ENCODE data around the gene FRMD4A. TPM values are rescaled to one million over a fixed set of nuclear protein-coding genes. Genes with fewer than 3 reads are reported as not detected.

FRMD4A gene
- polyA plus RNA-seq, 1 of the 3 experiments (the other 2 are of a cell fraction): 37.7 TPM

DNA sequence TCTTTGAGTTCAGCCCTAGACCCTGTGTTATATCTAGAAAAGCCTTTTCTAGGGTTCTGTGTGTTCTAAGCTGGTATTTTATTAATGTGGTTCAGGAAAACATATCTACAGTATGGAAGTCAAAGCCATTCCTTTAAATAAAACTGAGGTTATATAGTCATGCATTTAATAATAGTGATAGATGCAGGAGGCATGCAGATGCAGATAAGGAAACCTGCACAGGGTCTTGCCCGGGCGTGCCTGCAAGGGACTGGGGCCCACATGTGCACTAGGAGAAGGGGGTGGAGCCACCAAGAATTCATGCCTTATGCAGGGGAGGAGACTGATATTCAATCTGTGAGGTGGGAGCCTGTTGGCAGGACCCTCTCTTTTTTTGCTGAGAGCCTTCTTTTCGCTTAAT is 572.4 kb downstream of the FRMD4A start:
- peaks cover 3% of the 10 kb centered on the region; the same call in 1 of the 2 replicates for H3K79me2 ChIP-seq (ENCODE audit: insufficient read depth)
- CTCF ChIA-PET: no interaction called here
- no peak overlapping the region for H3K9ac ChIP-seq
- H2AFZ ChIP-seq (ENCODE audit: low read depth): no peak overlapping the region
- H3K27ac ChIP-seq (ENCODE audit: low read depth in 2 of 2, low read length in 1 of 2): peak overlapping the region; percentile 69 to 94
- H3K9me2 ChIP-seq: no peaks in the 10 kb centered on the region
- no peak overlapping the region for H3K4me3 ChIP-seq (ENCODE audit: low read depth in 2 of 2, low read length in 1 of 2)
- no peaks in the 10 kb centered on the region for H4K20me1 ChIP-seq (ENCODE audit: insufficient read depth)
- H3F3A ChIP-seq (replicated peaks; ENCODE audit: insufficient read depth): peaks cover 7% of the 10 kb centered on the region
- WGBS (ENCODE audit: low lambda C conversion rate): 81% methylated on average over 3 of the region's 3 CpGs
- peaks cover 3 to 43% of the 10 kb centered on the region in 2 experiments for H3K36me3 ChIP-seq (replicated peaks in 1 of 2; ENCODE audit: control insufficient read depth in 1 of 2, insufficient read depth in 2 of 2, low read length in 1 of 2)
- no peaks in the 10 kb centered on the region for H3K9me3 ChIP-seq
- no peak overlapping the region for H3K4me2 ChIP-seq
- H3K4me1 ChIP-seq (ENCODE audit: control insufficient read depth in 1 of 2, insufficient read depth in 2 of 2, low read depth in 1 of 2, low read length in 1 of 2): peaks cover 11 to 31% of the 10 kb centered on the region in 2 experiments; a peak in 3 of 4 replicates
- POLR2A ChIA-PET: no interaction called here
- H3K27me3 ChIP-seq (ENCODE audit: insufficient read depth): no peaks in the 10 kb centered on the region
- peak; percentile 33 for DNase-seq
- TF ChIP-seq RAD21 (IDR thresholded peaks at IDR 0.05; ENCODE audit: low read length) (no peak), CHD2 (IDR thresholded peaks at IDR 0.05; ENCODE audit: low read length, partially characterized antibody) (no peak), MEF2A (IDR thresholded peaks at IDR 0.05; ENCODE audit: borderline replicate concordance, low read depth) (no peak), FOSL2 (IDR thresholded peaks at IDR 0.05; ENCODE audit: borderline replicate concordance, low read depth) (peak; percentile 34; the same call in 1 of the 2 replicates), MXI1 (IDR thresholded peaks at IDR 0.05; ENCODE audit: low read depth, low read length) (no peak), FOXM1 (IDR thresholded peaks at IDR 0.05; ENCODE audit: low read depth) (no peak), RXRA (IDR thresholded peaks at IDR 0.05; ENCODE audit: borderline replicate concordance, low read depth) (no peak), TEAD4 (IDR thresholded peaks at IDR 0.05; ENCODE audit: borderline replicate concordance, insufficient read depth) (0 out of 2 replicates have a peak, but pooled peaks have one; percentile 21), FOXJ3 (CRISPR knock-in tag; IDR thresholded peaks at IDR 0.05) (no peak), GABPA (IDR thresholded peaks at IDR 0.05; ENCODE audit: low read depth) (no peak), SIN3A (IDR thresholded peaks at IDR 0.05; ENCODE audit: borderline replicate concordance, low read depth, low read length) (no peak), POLR2AphosphoS5 (IDR thresholded peaks at IDR 0.05; ENCODE audit: low read depth, low read length) (0 out of 2 replicates have a peak, but pooled peaks have one; percentile 19), SMC3 (IDR thresholded peaks at IDR 0.05; ENCODE audit: low read depth, low read length) (no peak), TCF12 (IDR thresholded peaks at IDR 0.05) (peak; percentile 82), RFX5 (IDR thresholded peaks at IDR 0.05; ENCODE audit: low read length) (no peak), EP300 (IDR thresholded peaks at IDR 0.05; ENCODE audit: borderline replicate concordance in 1 of 2, low read depth in 1 of 2, low read length in 1 of 2) (peak in 1 of 2 experiments; percentile 68; a peak in 1 of 4 replicates), GATA2 (CRISPR knock-in tag; IDR thresholded peaks at IDR 0.05) (peak; percentile 52), TAF1 (IDR thresholded peaks at IDR 0.05; ENCODE audit: borderline replicate concordance, low read depth, low read length) (no peak)
- TF ChIP-seq, protein P1, sequence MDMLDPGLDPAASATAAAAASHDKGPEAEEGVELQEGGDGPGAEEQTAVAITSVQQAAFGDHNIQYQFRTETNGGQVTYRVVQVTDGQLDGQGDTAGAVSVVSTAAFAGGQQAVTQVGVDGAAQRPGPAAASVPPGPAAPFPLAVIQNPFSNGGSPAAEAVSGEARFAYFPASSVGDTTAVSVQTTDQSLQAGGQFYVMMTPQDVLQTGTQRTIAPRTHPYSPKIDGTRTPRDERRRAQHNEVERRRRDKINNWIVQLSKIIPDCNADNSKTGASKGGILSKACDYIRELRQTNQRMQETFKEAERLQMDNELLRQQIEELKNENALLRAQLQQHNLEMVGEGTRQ (IDR thresholded peaks at IDR 0.05; ENCODE audit: borderline replicate concordance, low read depth, low read length): no peak
- TF ChIP-seq, protein P2, sequence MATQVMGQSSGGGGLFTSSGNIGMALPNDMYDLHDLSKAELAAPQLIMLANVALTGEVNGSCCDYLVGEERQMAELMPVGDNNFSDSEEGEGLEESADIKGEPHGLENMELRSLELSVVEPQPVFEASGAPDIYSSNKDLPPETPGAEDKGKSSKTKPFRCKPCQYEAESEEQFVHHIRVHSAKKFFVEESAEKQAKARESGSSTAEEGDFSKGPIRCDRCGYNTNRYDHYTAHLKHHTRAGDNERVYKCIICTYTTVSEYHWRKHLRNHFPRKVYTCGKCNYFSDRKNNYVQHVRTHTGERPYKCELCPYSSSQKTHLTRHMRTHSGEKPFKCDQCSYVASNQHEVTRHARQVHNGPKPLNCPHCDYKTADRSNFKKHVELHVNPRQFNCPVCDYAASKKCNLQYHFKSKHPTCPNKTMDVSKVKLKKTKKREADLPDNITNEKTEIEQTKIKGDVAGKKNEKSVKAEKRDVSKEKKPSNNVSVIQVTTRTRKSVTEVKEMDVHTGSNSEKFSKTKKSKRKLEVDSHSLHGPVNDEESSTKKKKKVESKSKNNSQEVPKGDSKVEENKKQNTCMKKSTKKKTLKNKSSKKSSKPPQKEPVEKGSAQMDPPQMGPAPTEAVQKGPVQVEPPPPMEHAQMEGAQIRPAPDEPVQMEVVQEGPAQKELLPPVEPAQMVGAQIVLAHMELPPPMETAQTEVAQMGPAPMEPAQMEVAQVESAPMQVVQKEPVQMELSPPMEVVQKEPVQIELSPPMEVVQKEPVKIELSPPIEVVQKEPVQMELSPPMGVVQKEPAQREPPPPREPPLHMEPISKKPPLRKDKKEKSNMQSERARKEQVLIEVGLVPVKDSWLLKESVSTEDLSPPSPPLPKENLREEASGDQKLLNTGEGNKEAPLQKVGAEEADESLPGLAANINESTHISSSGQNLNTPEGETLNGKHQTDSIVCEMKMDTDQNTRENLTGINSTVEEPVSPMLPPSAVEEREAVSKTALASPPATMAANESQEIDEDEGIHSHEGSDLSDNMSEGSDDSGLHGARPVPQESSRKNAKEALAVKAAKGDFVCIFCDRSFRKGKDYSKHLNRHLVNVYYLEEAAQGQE (IDR thresholded peaks at IDR 0.05; ENCODE audit: low read depth, low read length): no peak
- TF ChIP-seq, protein P3, sequence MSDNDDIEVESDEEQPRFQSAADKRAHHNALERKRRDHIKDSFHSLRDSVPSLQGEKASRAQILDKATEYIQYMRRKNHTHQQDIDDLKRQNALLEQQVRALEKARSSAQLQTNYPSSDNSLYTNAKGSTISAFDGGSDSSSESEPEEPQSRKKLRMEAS (IDR thresholded peaks at IDR 0.05; ENCODE audit: low read depth): peak; percentile 85
- TF ChIP-seq, protein P4, sequence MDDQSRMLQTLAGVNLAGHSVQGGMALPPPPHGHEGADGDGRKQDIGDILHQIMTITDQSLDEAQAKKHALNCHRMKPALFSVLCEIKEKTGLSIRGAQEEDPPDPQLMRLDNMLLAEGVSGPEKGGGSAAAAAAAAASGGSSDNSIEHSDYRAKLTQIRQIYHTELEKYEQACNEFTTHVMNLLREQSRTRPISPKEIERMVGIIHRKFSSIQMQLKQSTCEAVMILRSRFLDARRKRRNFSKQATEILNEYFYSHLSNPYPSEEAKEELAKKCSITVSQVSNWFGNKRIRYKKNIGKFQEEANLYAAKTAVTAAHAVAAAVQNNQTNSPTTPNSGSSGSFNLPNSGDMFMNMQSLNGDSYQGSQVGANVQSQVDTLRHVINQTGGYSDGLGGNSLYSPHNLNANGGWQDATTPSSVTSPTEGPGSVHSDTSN (IDR thresholded peaks at IDR 0.05): 0 out of 2 replicates have a peak, but pooled peaks have one; percentile 36
- TF ChIP-seq, protein P5, sequence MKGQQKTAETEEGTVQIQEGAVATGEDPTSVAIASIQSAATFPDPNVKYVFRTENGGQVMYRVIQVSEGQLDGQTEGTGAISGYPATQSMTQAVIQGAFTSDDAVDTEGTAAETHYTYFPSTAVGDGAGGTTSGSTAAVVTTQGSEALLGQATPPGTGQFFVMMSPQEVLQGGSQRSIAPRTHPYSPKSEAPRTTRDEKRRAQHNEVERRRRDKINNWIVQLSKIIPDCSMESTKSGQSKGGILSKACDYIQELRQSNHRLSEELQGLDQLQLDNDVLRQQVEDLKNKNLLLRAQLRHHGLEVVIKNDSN (IDR thresholded peaks at IDR 0.05; ENCODE audit: borderline replicate concordance, low read depth): no peak
- TF ChIP-seq, protein P6, sequence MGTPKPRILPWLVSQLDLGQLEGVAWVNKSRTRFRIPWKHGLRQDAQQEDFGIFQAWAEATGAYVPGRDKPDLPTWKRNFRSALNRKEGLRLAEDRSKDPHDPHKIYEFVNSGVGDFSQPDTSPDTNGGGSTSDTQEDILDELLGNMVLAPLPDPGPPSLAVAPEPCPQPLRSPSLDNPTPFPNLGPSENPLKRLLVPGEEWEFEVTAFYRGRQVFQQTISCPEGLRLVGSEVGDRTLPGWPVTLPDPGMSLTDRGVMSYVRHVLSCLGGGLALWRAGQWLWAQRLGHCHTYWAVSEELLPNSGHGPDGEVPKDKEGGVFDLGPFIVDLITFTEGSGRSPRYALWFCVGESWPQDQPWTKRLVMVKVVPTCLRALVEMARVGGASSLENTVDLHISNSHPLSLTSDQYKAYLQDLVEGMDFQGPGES (IDR thresholded peaks at IDR 0.05; ENCODE audit: low read depth, low read length): no peak
- TF ChIP-seq, protein P7, sequence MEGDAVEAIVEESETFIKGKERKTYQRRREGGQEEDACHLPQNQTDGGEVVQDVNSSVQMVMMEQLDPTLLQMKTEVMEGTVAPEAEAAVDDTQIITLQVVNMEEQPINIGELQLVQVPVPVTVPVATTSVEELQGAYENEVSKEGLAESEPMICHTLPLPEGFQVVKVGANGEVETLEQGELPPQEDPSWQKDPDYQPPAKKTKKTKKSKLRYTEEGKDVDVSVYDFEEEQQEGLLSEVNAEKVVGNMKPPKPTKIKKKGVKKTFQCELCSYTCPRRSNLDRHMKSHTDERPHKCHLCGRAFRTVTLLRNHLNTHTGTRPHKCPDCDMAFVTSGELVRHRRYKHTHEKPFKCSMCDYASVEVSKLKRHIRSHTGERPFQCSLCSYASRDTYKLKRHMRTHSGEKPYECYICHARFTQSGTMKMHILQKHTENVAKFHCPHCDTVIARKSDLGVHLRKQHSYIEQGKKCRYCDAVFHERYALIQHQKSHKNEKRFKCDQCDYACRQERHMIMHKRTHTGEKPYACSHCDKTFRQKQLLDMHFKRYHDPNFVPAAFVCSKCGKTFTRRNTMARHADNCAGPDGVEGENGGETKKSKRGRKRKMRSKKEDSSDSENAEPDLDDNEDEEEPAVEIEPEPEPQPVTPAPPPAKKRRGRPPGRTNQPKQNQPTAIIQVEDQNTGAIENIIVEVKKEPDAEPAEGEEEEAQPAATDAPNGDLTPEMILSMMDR (IDR thresholded peaks at IDR 0.05): no peak
